ENCODE results near the gene MYL3.

The MYL3 gene

GRCh38 chr3:46904303-46905212 lies 41.3 kb upstream of the MYL3 start:
- peaks cover 5% of the 10 kb centered on the region for H3K27me3 ChIP-seq (ENCODE audit: insufficient read depth, low read length)
- H2AFZ ChIP-seq (ENCODE audit: low read depth, low read length), result no peak overlapping the region
- no peaks in the 10 kb centered on the region for H3K9me3 ChIP-seq (ENCODE audit: low read length)
- H3K4me1 ChIP-seq (ENCODE audit: insufficient read depth, low read length), result no peaks in the 10 kb centered on the region
- H3K36me3 ChIP-seq (ENCODE audit: insufficient read depth, low read length), result no peaks in the 10 kb centered on the region
- no peak overlapping the region for H3K4me3 ChIP-seq (ENCODE audit: low read length)

GRCh38 chr3:46903341-46904302 lies 40.4 kb upstream of the MYL3 start:
- Histone ChIP-seq H3K4me3 (ENCODE audit: low read length) (no peak overlapping the region), H3K27me3 (ENCODE audit: insufficient read depth, low read length) (peaks cover 5% of the 10 kb centered on the region), H2AFZ (ENCODE audit: low read depth, low read length) (no peak overlapping the region), H3K36me3 (ENCODE audit: insufficient read depth, low read length) (no peaks in the 10 kb centered on the region), H3K9me3 (ENCODE audit: low read length) (no peaks in the 10 kb centered on the region), H3K4me1 (ENCODE audit: insufficient read depth, low read length) (no peaks in the 10 kb centered on the region)

- Histone ChIP-seq H2AFZ (ENCODE audit: low read depth, low read length) (no peak overlapping the region), H3K9me3 (ENCODE audit: low read length) (no peaks in the 10 kb centered on the region), H3K4me3 (ENCODE audit: low read length) (no peak overlapping the region), H3K4me1 (ENCODE audit: insufficient read depth, low read length) (no peaks in the 10 kb centered on the region), H3K27me3 (ENCODE audit: insufficient read depth, low read length) (peaks cover 5% of the 10 kb centered on the region), H3K36me3 (ENCODE audit: insufficient read depth, low read length) (no peaks in the 10 kb centered on the region)
Observed at GRCh38 chr3:46902188-46902631, 39.0 kb upstream of the MYL3 start.

GRCh38 chr3:46901591-46902187 lies 38.4 kb upstream of the MYL3 start:
- Histone ChIP-seq H3K4me1 (ENCODE audit: insufficient read depth, low read length) (no peaks in the 10 kb centered on the region), H2AFZ (ENCODE audit: low read depth, low read length) (no peak overlapping the region), H3K27me3 (ENCODE audit: insufficient read depth, low read length) (peaks cover 5% of the 10 kb centered on the region), H3K4me3 (ENCODE audit: low read length) (no peak overlapping the region), H3K36me3 (ENCODE audit: insufficient read depth, low read length) (no peaks in the 10 kb centered on the region), H3K9me3 (ENCODE audit: low read length) (no peaks in the 10 kb centered on the region)

GRCh38 chr3:46901061-46901460 lies 37.8 kb upstream of the MYL3 start:
- H3K4me3 ChIP-seq (ENCODE audit: low read length), result no peak overlapping the region
- H2AFZ ChIP-seq (ENCODE audit: low read depth, low read length), result no peak overlapping the region
- no peaks in the 10 kb centered on the region for H3K36me3 ChIP-seq (ENCODE audit: insufficient read depth, low read length)
- no peaks in the 10 kb centered on the region for H3K9me3 ChIP-seq (ENCODE audit: low read length)
- peaks cover 5% of the 10 kb centered on the region for H3K27me3 ChIP-seq (ENCODE audit: insufficient read depth, low read length)
- no peaks in the 10 kb centered on the region for H3K4me1 ChIP-seq (ENCODE audit: insufficient read depth, low read length)

- Histone ChIP-seq H3K4me1 (ENCODE audit: insufficient read depth, low read length) (no peaks in the 10 kb centered on the region), H3K9me3 (ENCODE audit: low read length) (no peaks in the 10 kb centered on the region), H3K27me3 (ENCODE audit: insufficient read depth, low read length) (peaks cover 5% of the 10 kb centered on the region), H3K4me3 (ENCODE audit: low read length) (no peak overlapping the region), H3K36me3 (ENCODE audit: insufficient read depth, low read length) (no peaks in the 10 kb centered on the region), H2AFZ (ENCODE audit: low read depth, low read length) (no peak overlapping the region)
Observed at GRCh38 chr3:46900356-46900755, 37.1 kb upstream of the MYL3 start.

- no peak overlapping the region for H2AFZ ChIP-seq (ENCODE audit: low read depth, low read length)
- H3K4me3 ChIP-seq (ENCODE audit: low read length), result no peak overlapping the region
- no peaks in the 10 kb centered on the region for H3K36me3 ChIP-seq (ENCODE audit: insufficient read depth, low read length)
- peaks cover 5% of the 10 kb centered on the region for H3K27me3 ChIP-seq (ENCODE audit: insufficient read depth, low read length)
- H3K9me3 ChIP-seq (ENCODE audit: low read length), result no peaks in the 10 kb centered on the region
- no peaks in the 10 kb centered on the region for H3K4me1 ChIP-seq (ENCODE audit: insufficient read depth, low read length)
Observed at GRCh38 chr3:46900007-46900292, 36.7 kb upstream of the MYL3 start.

- no peaks in the 10 kb centered on the region for H3K4me1 ChIP-seq (ENCODE audit: insufficient read depth, low read length)
- H3K4me3 ChIP-seq (ENCODE audit: low read length), result no peak overlapping the region
- no peaks in the 10 kb centered on the region for H3K36me3 ChIP-seq (ENCODE audit: insufficient read depth, low read length)
- H3K9me3 ChIP-seq (ENCODE audit: low read length), result no peaks in the 10 kb centered on the region
- peaks cover 5% of the 10 kb centered on the region for H3K27me3 ChIP-seq (ENCODE audit: insufficient read depth, low read length)
- H2AFZ ChIP-seq (ENCODE audit: low read depth, low read length), result no peak overlapping the region
Observed at GRCh38 chr3:46899151-46900006, 36.1 kb upstream of the MYL3 start.

GRCh38 chr3:46898321-46899150 lies 35.3 kb upstream of the MYL3 start:
- H3K36me3 ChIP-seq (ENCODE audit: insufficient read depth, low read length), result no peaks in the 10 kb centered on the region
- H3K9me3 ChIP-seq (ENCODE audit: low read length), result no peaks in the 10 kb centered on the region
- no peak overlapping the region for H3K4me3 ChIP-seq (ENCODE audit: low read length)

GRCh38 chr3:46897829-46898320 lies 34.6 kb upstream of the MYL3 start:
- Histone ChIP-seq H3K4me1 (ENCODE audit: insufficient read depth, low read length) (peaks cover 4% of the 10 kb centered on the region), H2AFZ (ENCODE audit: low read depth, low read length) (no peak overlapping the region), H3K4me3 (ENCODE audit: low read length) (no peak overlapping the region), H3K9me3 (ENCODE audit: low read length) (no peaks in the 10 kb centered on the region), H3K27me3 (ENCODE audit: insufficient read depth, low read length) (peaks cover 9% of the 10 kb centered on the region), H3K36me3 (ENCODE audit: insufficient read depth, low read length) (no peaks in the 10 kb centered on the region)

More at GRCh38 chr3:46898321-46899150, 35.3 kb upstream of the MYL3 start:
- H3K27me3 ChIP-seq (ENCODE audit: insufficient read depth, low read length), result peaks cover 6% of the 10 kb centered on the region
- no peaks in the 10 kb centered on the region for H3K4me1 ChIP-seq (ENCODE audit: insufficient read depth, low read length)
- no peak overlapping the region for H2AFZ ChIP-seq (ENCODE audit: low read depth, low read length)

GRCh38 chr3:46897031-46897430 lies 33.8 kb upstream of the MYL3 start:
- no peaks in the 10 kb centered on the region for H3K36me3 ChIP-seq (ENCODE audit: insufficient read depth, low read length)
- no peak overlapping the region for H3K4me3 ChIP-seq (ENCODE audit: low read length)
- no peaks in the 10 kb centered on the region for H3K9me3 ChIP-seq (ENCODE audit: low read length)
- H3K27me3 ChIP-seq (ENCODE audit: insufficient read depth, low read length), result peaks cover 9% of the 10 kb centered on the region
- no peak overlapping the region for H2AFZ ChIP-seq (ENCODE audit: low read depth, low read length)
- peaks cover 11% of the 10 kb centered on the region for H3K4me1 ChIP-seq (ENCODE audit: insufficient read depth, low read length)

Measured in neuron (in vitro differentiated cells).